SK-N-SH (cell line): ENCODE results near the gene PPIL4. TPM values are rescaled to one million over a fixed set of nuclear protein-coding genes. Genes with fewer than 3 reads are reported as not detected.
"Not testable (repeated sequence)": the region's sequence is repeated elsewhere in the genome, so short reads cannot be mapped to it uniquely, and the experiment has no call there.

Experiments
- CTCF ChIA-PET: fragments of 300-600, 350-600 bp; formaldehyde crosslinking; extraction: SDS; loops from one replicate; lab custom pipeline; 2021; lab: Yijun Ruan, JAX
- POLR2A ChIA-PET: fragments of 350-600 bp; sonication (Branson Sonifier 250); formaldehyde crosslinking; extraction: SDS; loops from one replicate; lab custom pipeline; 2020; ENCODE audit warnings: antibody characterized with exemption, inconsistent platforms; lab: Yijun Ruan, JAX
- DNase-seq: peaks from one replicate; pipeline ENCODE4 v3.0.0; 2012
- H2AFZ ChIP-seq: fragments of 200-600 bp; sonication (generic); 2 replicates; pipeline ENCODE4 v1.8.1; 2016; ENCODE audit warnings: antibody characterized with exemption, mild to moderate bottlenecking, low read depth
- H3F3A ChIP-seq: fragments of 200-600 bp; sonication (generic); replicated peaks from 2 replicates; pipeline ENCODE3; 2016; ENCODE audit warnings: antibody characterized with exemption, mild to moderate bottlenecking; ENCODE audit not compliant: insufficient read depth
- H3K27ac ChIP-seq, 2 experiments: fragments of 200-500 bp in 1 of 2; fragments of 200-600 bp in 1 of 2; sonication (Bioruptor generic) in 1 of 2; sonication (generic), shearing (Covaris generic) in 1 of 2; 2 replicates each; pipeline versions ENCODE4 v1.5.1 to v1.6.1; 2014 to 2016; ENCODE audit warnings: low read depth in 2 of 2, inconsistent platforms in 1 of 2, low read length in 1 of 2, mild to moderate bottlenecking in 1 of 2, mixed read lengths in 1 of 2
- H3K27me3 ChIP-seq: fragments of 200-600 bp; sonication (generic), shearing (Covaris generic); 2 replicates; pipeline ENCODE4 v1.6.1; 2016; ENCODE audit warnings: mixed run types; ENCODE audit not compliant: insufficient read depth
- H3K36me3 ChIP-seq, 2 experiments: fragments of 200-500 bp in 1 of 2; fragments of 200-600 bp in 1 of 2; sonication (Bioruptor generic) in 1 of 2; sonication (generic) in 1 of 2; replicated peaks in 1 of 2; 2 replicates each; pipeline versions ENCODE3 to v1.5.1; 2014 to 2016; ENCODE audit warnings: low read length in 1 of 2, mild to moderate bottlenecking in 1 of 2; ENCODE audit not compliant: insufficient read depth in 2 of 2, control insufficient read depth in 1 of 2
- H3K4me1 ChIP-seq, 2 experiments: fragments of 200-500 bp in 1 of 2; fragments of 200-600 bp in 1 of 2; sonication (Bioruptor generic) in 1 of 2; sonication (generic), shearing (Covaris generic) in 1 of 2; 2 replicates each; pipeline versions ENCODE4 v1.5.1 to v1.6.1; 2014 to 2016; ENCODE audit warnings: low read depth in 1 of 2, low read length in 1 of 2, mixed run types in 1 of 2; ENCODE audit not compliant: insufficient read depth in 2 of 2, control insufficient read depth in 1 of 2
- H3K4me2 ChIP-seq: fragments of 200-600 bp; sonication (generic), shearing (Covaris generic); 2 replicates; pipeline ENCODE4 v1.6.1; 2017; ENCODE audit warnings: mixed run types
- H3K4me3 ChIP-seq, 2 experiments: fragments of 200-500 bp in 1 of 2; fragments of 200-600 bp in 1 of 2; sonication (Bioruptor generic) in 1 of 2; sonication (generic), shearing (Covaris generic) in 1 of 2; 2 replicates each; pipeline versions ENCODE4 v1.5.1 to v1.8.1; 2014 to 2016; ENCODE audit warnings: low read depth in 2 of 2, inconsistent platforms in 1 of 2, low read length in 1 of 2, mild to moderate bottlenecking in 1 of 2, mixed read lengths in 1 of 2, moderate library complexity in 1 of 2
- H3K79me2 ChIP-seq: fragments of 200-600 bp; sonication (generic); 2 replicates; pipeline ENCODE4 v1.8.1; 2017; ENCODE audit warnings: mild to moderate bottlenecking; ENCODE audit not compliant: insufficient read depth
- H3K9ac ChIP-seq: fragments of 200-600 bp; sonication (generic); 2 replicates; pipeline ENCODE4 v1.6.1; 2017; ENCODE audit warnings: mixed run types
- H3K9me2 ChIP-seq: fragments of 200-600 bp; sonication (generic); 2 replicates; pipeline ENCODE4 v1.6.1; 2017; ENCODE audit warnings: mixed run types
- H3K9me3 ChIP-seq: fragments of 200-600 bp; sonication (generic); 2 replicates; pipeline ENCODE4 v1.6.1; 2017; ENCODE audit warnings: mixed run types, mild to moderate bottlenecking, moderate library complexity
- H4K20me1 ChIP-seq: fragments of 200-600 bp; sonication (generic); 2 replicates; pipeline ENCODE4 v1.6.1; 2017; ENCODE audit warnings: mild to moderate bottlenecking, mixed run types; ENCODE audit not compliant: insufficient read depth
- CHD2 ChIP-seq: fragments of 150-350 bp; IDR thresholded peaks from 2 replicates; pipeline ENCODE4 v1.6.1; 2018; ENCODE audit warnings: low read length; ENCODE audit not compliant: partially characterized antibody
- EZH2phosphoT487 ChIP-seq: fragments of 200-600 bp; sonication (generic); IDR thresholded peaks from 2 replicates; pipeline ENCODE4 v1.6.1; 2017; ENCODE audit warnings: low read depth, mixed run types, mild to moderate bottlenecking, antibody characterized with exemption, moderate library complexity, borderline replicate concordance
- FOXM1 ChIP-seq: IDR thresholded peaks from 2 replicates; pipeline ENCODE4 v1.4.0; 2012; ENCODE audit warnings: low read depth, mild to moderate bottlenecking
- JUND ChIP-seq: IDR thresholded peaks from 2 replicates; pipeline ENCODE4 v1.4.0; 2012
- NFIC ChIP-seq: IDR thresholded peaks from 2 replicates; pipeline ENCODE4 v1.4.0; 2012; ENCODE audit warnings: borderline replicate concordance
- NRF1 ChIP-seq: IDR thresholded peaks from 2 replicates; pipeline ENCODE4 v1.6.1; 2012; ENCODE audit warnings: low read depth, mild to moderate bottlenecking, low read length
- RCOR1 ChIP-seq: fragments of 150-350 bp; IDR thresholded peaks from 2 replicates; pipeline ENCODE4 v1.6.1; 2017; ENCODE audit warnings: antibody characterized with exemption, low read length
- REST ChIP-seq: IDR thresholded peaks from 2 replicates; pipeline ENCODE4 v1.6.1; 2012; ENCODE audit warnings: mild to moderate bottlenecking, low read depth, low read length, moderate library complexity
- TAF1 ChIP-seq: IDR thresholded peaks from 2 replicates; pipeline ENCODE4 v1.6.1; 2012; ENCODE audit warnings: low read depth, mild to moderate bottlenecking, low read length, moderate library complexity, borderline replicate concordance
- TCF12 ChIP-seq: IDR thresholded peaks from 2 replicates; pipeline ENCODE4 v1.4.0; 2012
- USF1 ChIP-seq: IDR thresholded peaks from 2 replicates; pipeline ENCODE4 v1.4.0; 2012; ENCODE audit warnings: low read depth, borderline replicate concordance
- USF2 ChIP-seq: fragments of 150-350 bp; IDR thresholded peaks from 2 replicates; pipeline ENCODE4 v1.6.1; 2017; ENCODE audit warnings: antibody characterized with exemption, low read length, low read depth, borderline replicate concordance
- WGBS: methylation state at CpG from one replicate; pipeline ENCODE4 v1.1.6; 2017; ENCODE audit warnings: low lambda C conversion rate; 5-methylcytosine and 5-hydroxymethylcytosine counted together
- polyA plus RNA-seq, 3 experiments: library from polyadenylated mRNA; depleted of rRNA; stranded (reverse); fragments of >200 nt; gene quantifications; 2 replicates each; pipeline ENCODE4 v1.2.3, GENCODE V29; 2012

Gene PPIL4
- polyA plus RNA-seq, 1 of the 3 experiments (the other 2 are of a cell fraction): 3.3 TPM

- Histone ChIP-seq H3K9ac (no peak overlapping the region), H3F3A (peaks cover 15% of the 10 kb centered on the region), H3K27me3 (no peaks in the 10 kb centered on the region), H3K27ac (no peak overlapping the region), H3K4me2 (no peak overlapping the region), H3K79me2 (no peaks in the 10 kb centered on the region), H4K20me1 (no peaks in the 10 kb centered on the region), H3K4me3 (no peak overlapping the region), H3K9me3 (no peaks in the 10 kb centered on the region), H3K36me3 (peaks cover 12 to 22% of the 10 kb centered on the region in 2 experiments)
- ChIA-PET CTCF (interaction anchor here (1.5 kb wide), 1 partner anchor 17 kb away, joined by 3 read pairs; no protein-coding TSS in a partner anchor), POLR2A (no interaction called here)
- 100% methylated on average over 1 of the region's 1 CpG for WGBS
- DNase-seq: no peak
- TF ChIP-seq EZH2phosphoT487 (no peak), NRF1 (no peak)
- TF ChIP-seq, all 33 proteins: peak for 0
- Histone ChIP-seq H3K4me1 (no peaks in the 10 kb centered on the region), H3K9me2 (no peaks in the 10 kb centered on the region), H2AFZ (no peak overlapping the region)
Measured at GRCh38 chr6:149500096-149500495, 45.7 kb downstream of the PPIL4 start.

- ChIA-PET CTCF (interaction anchor here (1.5 kb wide), 1 partner anchor 18 kb away, joined by 3 read pairs; no protein-coding TSS in a partner anchor), POLR2A (no interaction called here)
- no peak for DNase-seq
- WGBS: 72% methylated on average over 3 of the region's 3 CpGs
- H3K36me3 ChIP-seq: peaks cover 4 to 13% of the 10 kb centered on the region in 2 experiments
- no peaks in the 10 kb centered on the region for H3K9me3 ChIP-seq
- H3K27me3 ChIP-seq: no peaks in the 10 kb centered on the region
- H3F3A ChIP-seq: peaks cover 15% of the 10 kb centered on the region
- H3K27ac ChIP-seq: no peak overlapping the region; a peak in 1 of 4 replicates
- no peak overlapping the region for H3K4me3 ChIP-seq
- no peaks in the 10 kb centered on the region for H3K4me1 ChIP-seq
- no peaks in the 10 kb centered on the region for H4K20me1 ChIP-seq
- peak; percentile 27; the same call in 1 of the 2 replicates for TF ChIP-seq TCF12
- 0 out of 2 replicates have a peak, but pooled peaks have one; percentile 10 for TF ChIP-seq JUND
- no peak for TF ChIP-seq USF2
- no peak for TF ChIP-seq TAF1
- H3K4me2 ChIP-seq: no peak overlapping the region
- H3K79me2 ChIP-seq: no peaks in the 10 kb centered on the region
- H3K9ac ChIP-seq: no peak overlapping the region
- no peak overlapping the region for H2AFZ ChIP-seq
- no peaks in the 10 kb centered on the region for H3K9me2 ChIP-seq
Measured at GRCh38 chr6:149499066-149499465, 46.8 kb downstream of the PPIL4 start.

GRCh38 chr6:149497365-149497764 is 48.5 kb downstream of the PPIL4 start:
- H3K79me2 ChIP-seq: no peaks in the 10 kb centered on the region
- H3F3A ChIP-seq: peaks cover 15% of the 10 kb centered on the region
- no peak for DNase-seq
- no peaks in the 10 kb centered on the region for H3K9me3 ChIP-seq
- H3K27ac ChIP-seq: no peak overlapping the region
- peaks cover 0 to 12% of the 10 kb centered on the region in 2 experiments for H3K36me3 ChIP-seq
- CTCF ChIA-PET: no interaction called here
- H3K4me1 ChIP-seq: no peaks in the 10 kb centered on the region
- H3K27me3 ChIP-seq: no peaks in the 10 kb centered on the region
- H4K20me1 ChIP-seq: no peaks in the 10 kb centered on the region
- TF ChIP-seq CHD2 (no peak), USF1 (no peak), RCOR1 (no peak), REST (no peak), TCF12 (no peak), FOXM1 (no peak), NFIC (no peak)
- POLR2A ChIA-PET: no interaction called here
- no peaks in the 10 kb centered on the region for H3K9me2 ChIP-seq
- H2AFZ ChIP-seq: no peak overlapping the region
- H3K4me3 ChIP-seq: no peak overlapping the region
- no peak overlapping the region for H3K9ac ChIP-seq
- 96% methylated on average over 2 of the region's 2 CpGs for WGBS
- H3K4me2 ChIP-seq: no peak overlapping the region

GRCh38 chr6:149496597-149496996 is 49.2 kb downstream of the PPIL4 start:
- DNase-seq: not testable (repeated sequence)
- 70% methylated on average over 6 of the region's 6 CpGs for WGBS

More at GRCh38 chr6:149496597-149496996, 49.2 kb downstream of the PPIL4 start:
- H3K4me1 ChIP-seq, H4K20me1 ChIP-seq, H3K9me3 ChIP-seq, H3K9ac ChIP-seq, H2AFZ ChIP-seq, H3K27ac ChIP-seq, H3K79me2 ChIP-seq, H3K27me3 ChIP-seq, H3K4me3 ChIP-seq, H3K9me2 ChIP-seq, H3K4me2 ChIP-seq, POLR2A ChIA-PET: not testable (repeated sequence)
- Histone ChIP-seq H3K36me3 (peaks cover 0 to 12% of the 10 kb centered on the region in 2 experiments), H3F3A (peaks cover 12% of the 10 kb centered on the region)
- CTCF ChIA-PET: interaction anchor here (0.9 to 1.2 kb wide), 3 partner anchors 12 to 468 kb away, joined by 3 to 4 read pairs (median 4); no protein-coding TSS in a partner anchor
